Amniotic epithelial cell (primary cell): ENCODE results near the gene CCDC191.
A peak's percentile ranks its signal among the peaks of the same experiment; 100 is the strongest.

Source experiments
- DNase-seq: peaks from one replicate; pipeline ENCODE4 v3.0.0-alpha.2; 2010; ENCODE audit warnings: low read depth

Gene CCDC191, protein sequence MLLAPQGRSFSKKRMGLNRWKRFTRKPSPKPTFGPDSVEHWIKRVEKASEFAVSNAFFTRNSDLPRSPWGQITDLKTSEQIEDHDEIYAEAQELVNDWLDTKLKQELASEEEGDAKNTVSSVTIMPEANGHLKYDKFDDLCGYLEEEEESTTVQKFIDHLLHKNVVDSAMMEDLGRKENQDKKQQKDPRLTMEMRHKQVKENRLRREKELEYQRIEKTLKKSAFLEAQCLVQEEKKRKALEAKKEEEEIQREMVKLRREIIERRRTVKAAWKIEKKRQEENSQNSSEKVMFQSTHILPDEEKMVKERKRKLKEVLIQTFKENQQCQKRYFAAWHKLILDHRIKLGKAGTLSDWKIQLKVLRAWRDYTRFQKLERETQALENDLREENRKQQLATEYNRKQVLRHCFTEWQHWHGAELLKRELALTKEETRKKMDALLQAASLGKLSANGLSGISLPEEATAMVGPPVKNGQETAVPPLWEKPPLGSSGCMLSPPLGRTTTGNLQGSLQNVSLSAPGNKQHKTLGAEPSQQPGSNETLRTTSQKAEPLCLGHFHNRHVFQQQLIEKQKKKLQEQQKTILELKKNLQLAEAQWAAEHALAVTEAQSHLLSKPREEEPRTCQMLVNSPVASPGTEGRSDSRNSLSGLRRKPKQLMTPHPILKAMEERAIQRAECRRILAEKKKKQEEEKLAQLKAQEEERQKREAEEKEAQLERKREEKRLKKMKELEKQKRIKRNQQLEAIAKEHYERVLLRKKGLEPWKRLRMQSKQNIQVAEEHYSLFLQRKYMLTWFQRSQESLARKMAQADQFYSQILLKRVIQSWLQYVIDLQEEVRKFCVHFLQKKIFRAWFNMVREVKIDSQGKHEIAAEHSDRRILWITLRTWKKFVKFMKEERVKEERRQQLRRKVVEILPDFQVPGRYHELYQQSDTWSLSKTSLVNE

GRCh38 chr3:114056130-114057010 is at the start of gene CCDC191, which contains the start of gene QTRT2:
TSS of gene CCDC191 (minus strand) at chr3:114056526. CDS start at chr3:114056466, 60 bp downstream.
TSS of gene QTRT2 (plus strand) at chr3:114056737. CDS start at chr3:114065258, 8,521 bp downstream.
- DNase-seq = peak; percentile 99

- DNase-seq = peak; percentile 13
These were observed 48.1 kb upstream of the CCDC191 start for GRCh38 chr3:114104414-114104813.

DNA sequence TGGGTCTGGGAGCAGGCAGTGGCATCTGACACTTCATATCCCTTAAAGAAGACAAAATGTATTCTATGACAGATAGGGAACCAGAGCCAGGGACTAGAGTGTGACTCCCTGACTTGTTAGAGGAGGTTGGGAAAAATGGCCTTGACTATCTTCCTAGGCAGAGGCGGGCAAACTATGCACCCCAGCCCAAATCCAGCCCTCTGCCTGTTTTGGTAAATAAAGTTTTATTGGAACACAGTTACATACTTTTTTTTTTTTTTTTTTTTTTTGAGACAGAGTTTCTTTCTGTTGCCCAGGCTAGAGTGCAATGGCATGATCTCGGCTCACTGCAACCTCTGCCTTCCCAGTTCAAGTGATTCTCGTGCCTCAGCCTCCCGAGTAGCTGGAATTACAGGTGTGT is 47.5 kb upstream of the CCDC191 start:
- no peak for DNase-seq

DNA sequence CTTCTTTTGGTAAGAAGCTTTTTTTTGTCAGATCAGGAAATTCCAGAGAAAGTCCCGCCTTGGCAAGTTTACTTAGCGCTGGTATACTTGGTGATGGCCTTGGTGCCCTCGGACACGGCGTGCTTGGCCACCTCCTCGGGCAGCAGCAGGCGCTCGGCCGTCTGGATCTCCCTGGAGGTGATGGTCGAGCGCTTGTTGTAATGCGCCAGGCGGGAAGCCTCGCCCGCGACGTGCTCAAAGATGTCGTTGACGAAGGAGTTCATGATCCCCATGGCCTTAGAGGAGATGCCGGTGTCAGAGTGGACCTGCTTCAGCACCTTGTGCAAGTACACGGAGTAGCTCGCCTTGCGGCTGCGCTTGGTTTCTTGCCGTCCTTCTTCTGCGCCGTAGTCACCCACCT is 46.9 kb upstream of the CCDC191 start:
- no peak for DNase-seq

DNA sequence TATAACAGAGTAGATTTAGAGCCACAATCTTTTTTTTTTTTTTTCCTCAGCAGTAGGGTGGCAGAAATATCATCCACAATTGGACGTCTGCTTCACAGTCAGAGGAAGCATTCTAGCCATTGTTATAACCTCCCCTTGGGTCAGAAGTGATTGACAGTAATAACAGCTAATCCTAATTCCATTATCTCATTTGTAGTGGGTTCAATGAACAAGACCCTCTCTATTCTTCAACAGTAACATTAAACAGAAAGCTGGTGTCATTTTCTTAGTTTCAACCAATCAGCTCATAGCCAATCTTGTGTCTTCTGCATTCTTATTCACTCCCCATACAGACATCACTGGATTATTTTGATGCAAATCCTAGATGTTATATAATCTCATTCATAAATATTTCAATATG is 44.8 kb upstream of the CCDC191 start:
- DNase-seq = no peak

- no peak for DNase-seq
These were observed 39.5 kb upstream of the CCDC191 start for GRCh38 chr3:114095796-114096195.

- DNase-seq = peak; percentile 83
These were observed 37.3 kb upstream of the CCDC191 start for GRCh38 chr3:114093596-114093995.

GRCh38 chr3:114093016-114093380 is 36.7 kb upstream of the CCDC191 start:
- DNase-seq = no peak

GRCh38 chr3:114092151-114093015 is 36.1 kb upstream of the CCDC191 start:
- DNase-seq = no peak

DNA sequence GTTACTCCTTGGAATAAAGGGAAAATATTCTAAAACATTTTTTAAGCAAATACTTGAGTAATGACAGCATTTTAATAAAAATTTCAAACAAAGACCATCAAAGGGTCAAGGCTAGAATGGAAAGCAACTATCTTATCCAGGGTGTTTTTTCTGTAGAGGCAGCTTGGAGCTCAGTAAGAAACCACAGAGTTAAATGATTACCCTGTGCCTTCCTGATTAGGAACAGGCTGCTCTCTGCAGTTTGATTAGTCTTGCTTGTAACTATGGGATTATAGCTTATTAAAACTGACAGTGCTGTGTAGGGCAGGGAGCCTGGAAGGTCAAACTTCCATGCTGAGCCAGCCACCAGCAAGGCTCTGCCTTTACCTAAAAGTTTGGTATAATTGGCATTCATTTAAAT is 33.3 kb upstream of the CCDC191 start:
- DNase-seq = no peak

- DNase-seq = no peak
These were observed 30.0 kb upstream of the CCDC191 start for GRCh38 chr3:114086356-114086755.

DNA sequence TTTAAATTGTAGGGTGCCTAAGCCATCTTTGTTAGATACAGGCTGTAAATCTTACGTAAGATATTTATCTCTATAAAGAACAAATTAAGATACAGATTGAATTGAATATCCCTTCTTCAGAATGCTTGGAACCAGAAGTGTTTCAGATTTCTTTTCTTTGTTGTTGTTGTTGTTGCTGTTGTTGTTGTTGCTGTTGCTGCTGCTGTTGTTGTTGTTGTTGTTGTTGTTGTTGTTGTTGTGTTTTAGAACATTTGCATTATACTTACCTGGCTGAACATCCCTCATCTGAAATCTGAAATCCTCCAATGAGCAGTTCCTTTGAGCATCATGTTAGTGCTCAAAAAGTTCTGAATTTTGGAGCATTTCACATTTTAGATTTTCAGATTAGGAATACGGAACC is 26.8 kb upstream of the CCDC191 start:
- DNase-seq = no peak

GRCh38 chr3:114081037-114081436 is 24.7 kb upstream of the CCDC191 start:
- no peak for DNase-seq

DNA sequence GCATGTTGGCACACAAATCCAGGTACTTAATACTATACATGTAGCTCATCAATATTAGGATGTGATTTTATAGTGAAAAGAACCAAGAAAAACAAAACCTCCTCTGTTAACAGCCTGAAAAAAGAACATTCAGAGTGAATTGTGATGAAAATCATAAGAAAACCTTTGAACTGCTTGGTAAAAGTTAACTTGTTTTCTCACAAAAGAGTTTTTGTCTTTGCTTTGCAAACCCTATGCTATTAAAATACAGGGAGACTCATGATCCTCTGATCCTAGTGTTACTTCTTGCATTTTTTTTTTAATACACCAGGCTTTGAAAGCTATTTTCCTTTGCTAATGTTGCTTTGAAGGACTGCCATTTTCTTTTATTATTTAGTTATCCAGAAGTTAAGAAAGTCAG is 23.9 kb upstream of the CCDC191 start:
- no peak for DNase-seq

DNA sequence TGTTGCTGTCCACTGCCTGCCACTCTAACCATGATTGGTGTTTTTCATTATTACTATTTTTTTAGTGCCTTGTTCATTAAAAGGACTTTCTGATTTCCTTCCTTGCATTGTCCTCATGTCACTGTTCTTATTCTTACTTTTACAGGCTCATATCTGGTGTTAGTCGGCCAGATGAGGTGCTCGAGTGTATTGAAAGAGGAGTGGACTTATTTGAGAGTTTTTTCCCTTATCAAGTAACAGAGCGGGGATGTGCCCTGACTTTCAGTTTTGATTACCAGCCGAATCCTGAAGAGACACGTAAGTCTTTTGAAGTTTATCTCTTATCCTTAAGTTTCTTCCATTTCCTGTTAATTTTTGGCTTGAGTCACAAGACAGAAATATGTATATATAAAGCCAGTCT is 23.4 kb upstream of the CCDC191 start:
- DNase-seq = peak; percentile 53

DNA sequence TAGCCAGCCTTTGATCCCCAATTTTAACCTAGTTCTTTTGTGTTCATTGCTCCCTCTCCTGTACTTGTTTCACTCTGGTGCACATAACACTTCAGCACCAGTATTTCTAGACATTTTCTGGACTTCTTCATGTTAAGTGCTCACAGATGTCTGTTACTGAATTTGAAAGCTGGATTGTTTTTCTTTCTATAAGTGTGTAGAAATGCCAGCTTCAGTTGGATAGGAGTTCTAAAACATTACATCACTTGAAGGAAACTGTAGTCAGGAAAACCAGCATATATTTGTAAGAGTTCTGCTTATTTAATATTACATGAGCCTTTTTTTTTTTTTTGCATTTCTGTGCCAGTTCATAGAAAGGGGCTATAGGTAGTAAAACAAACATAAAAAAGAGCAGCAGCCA is 21.8 kb upstream of the CCDC191 start:
- no peak for DNase-seq

DNA sequence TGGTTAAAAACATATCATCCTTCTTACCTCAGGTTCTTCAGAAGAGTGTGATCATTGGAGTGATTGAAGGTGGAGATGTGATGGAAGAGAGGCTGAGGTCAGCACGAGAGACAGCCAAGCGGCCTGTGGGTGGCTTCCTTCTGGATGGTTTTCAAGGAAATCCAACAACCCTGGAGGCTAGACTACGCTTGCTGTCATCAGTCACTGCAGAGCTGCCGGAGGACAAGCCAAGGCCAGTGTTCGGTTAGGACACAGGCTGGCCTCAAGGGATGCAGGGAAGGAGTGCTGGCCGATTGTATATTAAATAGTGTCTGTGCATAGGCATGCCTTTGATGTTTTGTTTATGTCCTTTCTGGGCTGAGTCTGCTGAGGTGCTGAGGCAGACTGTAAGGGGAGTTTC is 20.4 kb upstream of the CCDC191 start:
- no peak for DNase-seq

DNA sequence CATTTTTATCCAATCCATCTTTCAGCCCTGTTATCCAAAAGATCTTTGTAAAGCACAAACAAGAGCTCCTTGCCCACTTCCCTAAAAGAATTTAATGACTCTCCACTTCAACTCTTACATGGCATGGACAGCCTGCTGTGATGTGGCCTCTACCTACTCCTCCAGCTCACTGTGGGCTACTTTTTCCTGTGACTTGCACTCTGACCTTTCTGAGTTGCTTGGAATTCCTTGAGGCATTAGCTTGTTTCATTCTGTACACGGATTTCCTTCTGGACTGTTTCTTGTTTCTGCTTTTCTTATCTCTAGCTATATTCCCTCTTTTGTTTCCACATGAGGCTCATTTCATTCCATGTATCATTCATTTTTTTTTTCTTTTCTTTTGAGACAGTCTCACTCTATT is 15.5 kb upstream of the CCDC191 start:
- DNase-seq = peak; percentile 8

GRCh38 chr3:114068336-114068735 is 12.0 kb upstream of the CCDC191 start:
- DNase-seq = no peak

DNA sequence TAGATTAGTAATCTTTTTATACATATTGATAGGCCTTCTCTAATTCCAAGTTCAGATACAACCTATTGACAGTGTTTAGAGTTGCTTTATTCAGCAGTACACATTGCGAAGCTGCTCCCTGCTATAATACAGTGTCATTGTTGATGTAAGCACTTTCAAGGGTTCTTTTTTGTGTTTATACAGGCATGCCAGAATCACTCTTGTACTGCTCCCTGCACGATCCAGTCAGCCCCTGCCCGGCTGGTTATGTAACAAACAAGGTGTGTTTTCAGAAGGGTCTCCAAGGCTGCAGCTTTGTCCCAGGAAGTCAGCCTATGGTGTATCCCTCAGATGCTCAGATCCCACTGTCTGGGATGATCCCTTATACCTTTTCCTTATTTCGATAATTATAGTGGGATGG is 11.5 kb upstream of the CCDC191 start:
- no peak for DNase-seq
